ENCODE results near the gene TAGLN3.

The TAGLN3 gene

DNA sequence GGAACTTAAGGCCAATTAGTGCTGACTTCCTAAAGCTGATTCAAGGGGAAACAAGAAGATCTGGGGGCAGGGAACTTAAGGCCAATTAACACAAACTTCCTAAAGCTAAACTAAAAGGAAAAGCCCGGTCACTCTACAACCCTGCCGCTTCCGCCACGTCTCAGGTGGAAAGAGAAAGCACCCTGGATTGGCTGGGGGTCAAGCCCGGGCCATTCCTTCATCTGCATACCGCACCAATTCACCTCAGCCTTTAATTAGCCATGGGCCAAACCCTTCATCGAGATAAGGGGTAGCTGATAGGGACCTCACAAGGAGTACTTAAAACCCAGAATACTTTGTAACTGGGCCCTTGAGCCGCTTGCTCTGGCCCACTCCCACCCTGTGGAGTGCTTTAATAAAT is 50.2 kb downstream of the TAGLN3 start:
- DNase-seq (ENCODE audit: low read depth), result no peak

DNA sequence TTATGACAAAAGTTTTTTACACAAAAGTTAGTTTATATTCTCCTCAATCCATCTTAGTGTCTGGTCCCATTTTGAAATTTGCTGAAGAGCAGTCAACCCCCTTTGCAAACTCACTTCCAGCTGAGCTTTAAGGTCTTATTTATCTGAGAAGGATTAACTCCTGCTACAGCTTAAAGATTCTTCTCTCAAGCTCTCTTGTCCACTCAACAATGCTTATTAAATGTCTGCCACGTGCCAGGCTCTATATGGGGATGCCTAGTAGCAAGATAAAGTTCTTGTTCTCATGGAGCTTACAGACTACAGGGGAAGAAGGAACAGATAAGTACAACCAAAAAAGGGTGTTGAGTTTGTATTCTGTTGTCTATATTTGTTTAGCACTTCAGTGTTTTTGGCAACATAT is 54.5 kb downstream of the TAGLN3 start:
- DNase-seq (ENCODE audit: low read depth), result no peak

DNA sequence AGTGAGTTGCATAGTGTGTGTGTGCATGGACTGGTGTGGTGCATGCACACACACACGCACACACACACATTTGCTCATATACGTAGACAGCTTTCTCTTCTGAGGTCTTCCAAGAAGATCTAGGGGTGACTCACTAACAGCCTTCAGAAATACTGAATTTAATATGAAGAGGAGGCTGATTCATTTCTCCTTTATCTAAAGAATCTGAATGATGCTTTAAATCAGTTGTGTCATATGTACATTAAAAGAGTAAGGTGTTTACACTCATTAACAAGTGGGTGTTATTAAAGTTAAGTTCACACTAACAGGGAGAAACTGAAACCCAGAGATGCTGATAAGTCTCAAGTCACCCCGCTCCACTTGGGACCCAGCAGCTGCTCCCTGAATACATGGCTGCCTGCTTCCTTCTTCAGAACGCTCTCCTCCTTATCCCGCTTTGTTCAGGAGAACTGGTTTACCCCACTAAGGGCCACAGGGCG is 57.8 kb downstream of the TAGLN3 start:
- DNase-seq (ENCODE audit: low read depth), result no peak

DNA sequence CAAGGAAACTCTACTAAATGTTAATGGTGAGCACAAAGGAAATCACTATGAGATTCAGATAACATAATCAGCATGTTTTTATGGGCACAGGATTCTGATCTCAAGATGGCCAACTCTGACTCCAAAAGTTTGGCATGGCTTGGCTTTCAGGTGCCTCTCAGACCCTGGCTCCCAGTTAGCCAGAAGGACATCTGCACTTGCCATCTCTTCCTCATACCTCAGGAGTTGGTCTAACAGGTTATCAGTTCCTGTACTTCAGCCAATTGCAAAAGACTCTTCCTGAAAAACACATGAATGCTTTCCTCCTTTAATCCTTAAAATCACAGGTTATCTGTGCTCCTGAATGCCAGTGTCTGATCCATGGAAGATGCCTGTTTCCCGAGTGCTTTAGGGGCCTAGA is 60.8 kb downstream of the TAGLN3 start:
- no peak for DNase-seq (ENCODE audit: low read depth)

DNA sequence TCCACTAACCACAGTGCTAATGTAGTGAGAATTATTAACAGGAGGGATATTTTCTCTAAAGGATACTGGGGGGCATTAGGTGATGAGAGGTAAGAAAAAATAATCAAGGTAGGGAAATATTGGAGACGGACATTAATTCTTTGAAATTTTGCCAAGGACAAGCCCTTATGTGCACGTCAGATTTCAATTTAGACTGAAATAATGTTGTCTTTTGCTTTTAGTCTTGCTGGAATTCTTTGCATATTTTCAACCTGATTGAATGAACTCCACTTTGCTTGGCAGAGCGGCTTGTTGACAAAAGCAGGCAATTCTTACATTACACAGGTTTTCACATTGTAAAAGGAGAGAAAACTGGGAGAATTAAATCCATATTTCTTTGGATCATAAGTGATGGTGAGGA is 62.4 kb downstream of the TAGLN3 start:
- DNase-seq (ENCODE audit: low read depth), result no peak

All from activated T-cell treated with anti-CD3 and anti-CD28 coated beads for 1 hour (primary cell).